ENCODE results near the gene ERBB4. TPM values are rescaled to one million over a fixed set of nuclear protein-coding genes. Genes with fewer than 3 reads are reported as not detected.
A peak's percentile ranks its signal among the peaks of the same experiment; 100 is the strongest.

The ERBB4 gene
- total and polyA plus RNA-seq, 2 of the 8 experiments (the other 6 are each of a cell fraction or from before 2014, with no cell fraction given) = 0.34 to 1.3 TPM

DNA sequence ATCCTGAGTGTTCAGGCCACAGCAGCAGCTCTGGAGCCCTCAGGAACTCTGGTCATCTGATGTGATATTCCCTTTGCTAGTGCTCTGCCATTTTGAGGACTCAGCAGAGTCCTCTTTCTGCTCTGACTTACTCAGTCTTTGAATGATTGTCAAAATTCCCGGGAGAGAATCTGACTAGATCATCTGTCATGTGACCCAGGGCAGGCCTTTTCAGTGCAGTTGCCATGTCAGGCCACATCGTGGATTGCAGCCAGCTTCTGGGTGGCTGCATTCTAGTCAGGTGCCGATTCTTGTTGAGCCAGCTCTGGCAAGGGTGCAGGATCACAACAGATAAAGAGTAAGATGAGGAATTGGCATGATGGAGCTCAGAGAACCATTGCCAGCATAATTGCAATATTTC, 1186.6 kb downstream of the ERBB4 start:
- CTCF ChIA-PET (ENCODE audit: partially characterized antibody) = interaction anchor here (1.1 kb wide), 1 partner anchor 20 kb away, joined by 5 read pairs; no protein-coding TSS in a partner anchor
- no peak overlapping the region for H3K18ac ChIP-seq (ENCODE audit: extremely low read depth, low read length)
- no peak overlapping the region for H3K23ac ChIP-seq (ENCODE audit: insufficient read length)
- no peaks in the 10 kb centered on the region for H3K36me3 ChIP-seq (ENCODE audit: control insufficient read depth in 2 of 4, insufficient read depth in 4 of 4, low read length in 3 of 4)
- no peak overlapping the region for H2BK12ac ChIP-seq (ENCODE audit: low read depth, low read length)
- no peaks in the 10 kb centered on the region for H3K79me1 ChIP-seq (ENCODE audit: low read depth, low read length)
- POLR2A ChIA-PET (ENCODE audit: partially characterized antibody) = no interaction called here
- no peak overlapping the region for H3K9ac ChIP-seq (replicated peaks in 1 of 4; ENCODE audit: extremely low read depth in 1 of 4, low read depth in 3 of 4, low read length in 3 of 4)
- no peaks in the 10 kb centered on the region for H3K23me2 ChIP-seq (ENCODE audit: low read depth, low read length)
- H2BK120ac ChIP-seq (replicated peaks; ENCODE audit: low read depth, low read length) = no peak overlapping the region
- no peaks in the 10 kb centered on the region for H3K79me2 ChIP-seq (ENCODE audit: control insufficient read depth in 1 of 2, insufficient read depth in 2 of 2, low read length in 2 of 2)
- 86% methylated on average over 3 of the region's 3 CpGs; no CpG with 5 or more reads in 1 of the 2 experiments for WGBS, 2 experiments (ENCODE audit: extremely low coverage in 1 of 2, insufficient coverage in 1 of 2, insufficient read length in 1 of 2, insufficient replicate concordance in 2 of 2, low coverage in 1 of 2, low lambda C conversion rate in 2 of 2, missing lambda C conversion rate in 1 of 2)
- no peak overlapping the region for H2BK5ac ChIP-seq (ENCODE audit: low read depth, low read length)
- H3K56ac ChIP-seq (replicated peaks; ENCODE audit: insufficient read length, low read depth, low read length) = no peak overlapping the region
- no peak overlapping the region for H2AFZ ChIP-seq (ENCODE audit: low read length)
- no peaks in the 10 kb centered on the region for H3K4me1 ChIP-seq (replicated peaks in 1 of 4; ENCODE audit: control insufficient read depth in 3 of 4, insufficient read depth in 4 of 4, low read length in 3 of 4)
- H4K5ac ChIP-seq (ENCODE audit: insufficient read length, low read depth, low read length) = no peak overlapping the region
- H3K4me3 ChIP-seq (ENCODE audit: extremely low read depth in 1 of 4, insufficient read depth in 2 of 4, low read depth in 3 of 4, low read length in 4 of 4) = no peak overlapping the region
- H4K91ac ChIP-seq (replicated peaks; ENCODE audit: insufficient read length, low read length) = no peak overlapping the region
- H3K9me3 ChIP-seq (ENCODE audit: insufficient read depth in 2 of 2, low read depth in 1 of 2, low read length in 1 of 2) = no peaks in the 10 kb centered on the region
- no peak overlapping the region for H2AK5ac ChIP-seq (ENCODE audit: low read depth, low read length)
- H2BK15ac ChIP-seq (ENCODE audit: low read length) = no peak overlapping the region
- H3K4ac ChIP-seq (replicated peaks; ENCODE audit: insufficient read length, low read depth, low read length) = no peak overlapping the region
- peak overlapping the region; percentile 10; the same call in 1 of the 2 replicates for H2BK20ac ChIP-seq (ENCODE audit: low read length)
- no peaks in the 10 kb centered on the region for H4K20me1 ChIP-seq (replicated peaks in 1 of 2; ENCODE audit: control insufficient read depth in 1 of 2, insufficient read depth in 2 of 2, low read length in 2 of 2)
- TF ChIP-seq MAFK (IDR thresholded peaks at IDR 0.05; ENCODE audit: low read depth, low read length) (no peak), NRF1 (IDR thresholded peaks at IDR 0.05; ENCODE audit: low read depth, low read length) (no peak), POU5F1 (IDR thresholded peaks at IDR 0.05; ENCODE audit: low read depth, low read length) (no peak), POLR2A (IDR thresholded peaks at IDR 0.05; ENCODE audit: control extremely low read depth in 1 of 2, low read depth in 2 of 2, low read length in 2 of 2) (no peak), ZNF274 (IDR thresholded peaks at IDR 0.05; ENCODE audit: borderline replicate concordance, extremely low read depth, low read length) (no peak), FOSL1 (IDR thresholded peaks at IDR 0.05; ENCODE audit: insufficient read depth, low read depth, low read length) (no peak)
- TF ChIP-seq, protein P1, sequence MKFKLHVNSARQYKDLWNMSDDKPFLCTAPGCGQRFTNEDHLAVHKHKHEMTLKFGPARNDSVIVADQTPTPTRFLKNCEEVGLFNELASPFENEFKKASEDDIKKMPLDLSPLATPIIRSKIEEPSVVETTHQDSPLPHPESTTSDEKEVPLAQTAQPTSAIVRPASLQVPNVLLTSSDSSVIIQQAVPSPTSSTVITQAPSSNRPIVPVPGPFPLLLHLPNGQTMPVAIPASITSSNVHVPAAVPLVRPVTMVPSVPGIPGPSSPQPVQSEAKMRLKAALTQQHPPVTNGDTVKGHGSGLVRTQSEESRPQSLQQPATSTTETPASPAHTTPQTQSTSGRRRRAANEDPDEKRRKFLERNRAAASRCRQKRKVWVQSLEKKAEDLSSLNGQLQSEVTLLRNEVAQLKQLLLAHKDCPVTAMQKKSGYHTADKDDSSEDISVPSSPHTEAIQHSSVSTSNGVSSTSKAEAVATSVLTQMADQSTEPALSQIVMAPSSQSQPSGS (IDR thresholded peaks at IDR 0.05; ENCODE audit: low read length) = no peak
- DNase-seq (ENCODE audit: low read depth in 1 of 2, low spot score in 2 of 2) (no peak), FAIRE-seq (no peak)
- H3K4me2 ChIP-seq (ENCODE audit: insufficient read depth in 1 of 2, low read depth in 2 of 2, low read length in 2 of 2) = no peak overlapping the region
- no peak overlapping the region for H3K27ac ChIP-seq (ENCODE audit: low read depth, low read length)
- H4K8ac ChIP-seq (ENCODE audit: extremely low read depth, insufficient read depth, low read length) = no peak overlapping the region
- no peaks in the 10 kb centered on the region for H3K27me3 ChIP-seq (replicated peaks in 1 of 4; ENCODE audit: control insufficient read depth in 3 of 4, extremely low read depth in 1 of 4, insufficient read depth in 3 of 4, low read length in 3 of 4)
- no peak overlapping the region for H3K14ac ChIP-seq (ENCODE audit: insufficient read length)
